H9 (cell line): ENCODE measurements around the gene NT5DC2. TPM values are rescaled to one million over a fixed set of nuclear protein-coding genes. Genes with fewer than 3 reads are reported as not detected.

Source experiments
- DNase-seq: peaks from one replicate; pipeline ENCODE4 v3.0.0-alpha.2; 2017
- H2AFZ ChIP-seq: one replicate; pipeline ENCODE4 v1.6.1; 2013; ENCODE audit warnings: mild to moderate bottlenecking, low read length, control low read depth, moderate library complexity
- H2AK5ac ChIP-seq: 2 replicates; pipeline ENCODE4 v1.6.1; 2013; ENCODE audit warnings: low read length, control low read depth, mixed read lengths; ENCODE audit not compliant: insufficient read length
- H2BK120ac ChIP-seq: one replicate; pipeline ENCODE4 v1.6.1; 2013; ENCODE audit warnings: low read depth, mild to moderate bottlenecking, low read length, control low read depth, inconsistent platforms; ENCODE audit not compliant: poor library complexity, severe bottlenecking
- H2BK12ac ChIP-seq: 2 replicates; pipeline ENCODE4 v1.6.1; 2013; ENCODE audit warnings: low read length, control low read depth, mixed read lengths, low read depth; ENCODE audit not compliant: insufficient read length
- H2BK15ac ChIP-seq: 2 replicates; pipeline ENCODE4 v1.6.1; 2013; ENCODE audit warnings: low read depth, low read length, control low read depth
- H2BK20ac ChIP-seq: one replicate; pipeline ENCODE4 v1.6.1; 2013; ENCODE audit warnings: low read depth, mild to moderate bottlenecking, low read length, control low read depth, inconsistent platforms; ENCODE audit not compliant: poor library complexity, severe bottlenecking
- H2BK5ac ChIP-seq: 2 replicates; pipeline ENCODE4 v1.6.1; 2013; ENCODE audit warnings: low read length, control low read depth, mixed read lengths; ENCODE audit not compliant: insufficient read length
- H3K14ac ChIP-seq: 2 replicates; pipeline ENCODE4 v1.6.1; 2013; ENCODE audit warnings: low read length, control low read depth; ENCODE audit not compliant: insufficient read depth
- H3K18ac ChIP-seq: 2 replicates; pipeline ENCODE4 v1.6.1; 2013; ENCODE audit warnings: low read depth, mild to moderate bottlenecking, mixed read lengths, low read length, control low read depth; ENCODE audit not compliant: insufficient read length
- H3K23ac ChIP-seq: 2 replicates; pipeline ENCODE4 v1.6.1; 2013; ENCODE audit warnings: low read length, control low read depth, mixed read lengths, low read depth; ENCODE audit not compliant: insufficient read length
- H3K23me2 ChIP-seq: 2 replicates; pipeline ENCODE4 v1.6.1; 2013; ENCODE audit warnings: low read depth, mild to moderate bottlenecking, mixed read lengths, low read length, control low read depth; ENCODE audit not compliant: insufficient read length, poor library complexity, severe bottlenecking
- H3K27ac ChIP-seq: 2 replicates; pipeline ENCODE4 v1.5.1; 2013; ENCODE audit warnings: low read length, control low read depth, mixed read lengths, low read depth; ENCODE audit not compliant: insufficient read length
- H3K27me3 ChIP-seq: 2 replicates; pipeline ENCODE4 v1.6.1; 2013; ENCODE audit warnings: low read length, control low read depth, inconsistent platforms; ENCODE audit not compliant: insufficient read depth
- H3K4ac ChIP-seq: 2 replicates; pipeline ENCODE4 v1.6.1; 2013; ENCODE audit warnings: low read depth, mild to moderate bottlenecking, control low read depth, inconsistent platforms, low read length, moderate library complexity
- H3K4me1 ChIP-seq: 2 replicates; pipeline ENCODE4 v1.6.1; 2013; ENCODE audit warnings: low read length, control low read depth, inconsistent platforms; ENCODE audit not compliant: insufficient read depth
- H3K4me2 ChIP-seq: 2 replicates; pipeline ENCODE4 v1.6.1; 2013; ENCODE audit warnings: low read length, control low read depth, mixed read lengths; ENCODE audit not compliant: insufficient read length, insufficient read depth
- H3K56ac ChIP-seq: 2 replicates; pipeline ENCODE4 v1.6.1; 2013; ENCODE audit warnings: low read depth, mild to moderate bottlenecking, mixed read lengths, low read length, control low read depth; ENCODE audit not compliant: insufficient read length
- H3K79me1 ChIP-seq: 2 replicates; pipeline ENCODE4 v1.6.1; 2013; ENCODE audit warnings: low read depth, mild to moderate bottlenecking, moderate library complexity, low read length, control low read depth, inconsistent platforms; ENCODE audit not compliant: insufficient read depth, poor library complexity, severe bottlenecking
- H3K79me2 ChIP-seq: 2 replicates; pipeline ENCODE4 v1.6.1; 2013; ENCODE audit warnings: low read length, control low read depth, inconsistent platforms; ENCODE audit not compliant: insufficient read depth
- H3K9ac ChIP-seq: 2 replicates; pipeline ENCODE4 v1.6.1; 2013; ENCODE audit warnings: low read length, control low read depth, mixed read lengths; ENCODE audit not compliant: insufficient read length; ENCODE audit errors: extremely low read depth
- H3K9me3 ChIP-seq: one replicate; pipeline ENCODE4 v1.6.1; 2013; ENCODE audit warnings: low read depth, low read length, inconsistent platforms; ENCODE audit not compliant: control insufficient read depth
- H3T11ph ChIP-seq: one replicate; pipeline ENCODE4 v1.6.1; 2013; ENCODE audit warnings: mild to moderate bottlenecking, low read length, control low read depth, inconsistent platforms
- H4K20me1 ChIP-seq: one replicate; pipeline ENCODE4 v1.6.1; 2013; ENCODE audit not compliant: control insufficient read depth, insufficient read length, insufficient read depth
- H4K5ac ChIP-seq: 2 replicates; pipeline ENCODE4 v1.6.1; 2013; ENCODE audit warnings: low read depth, mild to moderate bottlenecking, mixed read lengths, low read length, control low read depth; ENCODE audit not compliant: insufficient read length
- H4K8ac ChIP-seq: replicated peaks from 2 replicates; pipeline ENCODE4 v1.6.1; 2013; ENCODE audit warnings: low read length, control low read depth, mixed read lengths, low read depth; ENCODE audit not compliant: insufficient read length
- H4K91ac ChIP-seq: 2 replicates; pipeline ENCODE4 v1.6.1; 2013; ENCODE audit warnings: low read depth, mild to moderate bottlenecking, moderate library complexity, mixed read lengths, low read length, control low read depth; ENCODE audit not compliant: insufficient read length
- H3K27ac Mint-ChIP-seq, 3 experiments: 2 replicates in 2 of 3; 3 replicates in 1 of 3; pipeline ENCODE4 v1.8.0; 2020 to 2021; ENCODE audit warnings: mixed read lengths in 3 of 3, mild to moderate bottlenecking in 1 of 3, moderate library complexity in 1 of 3
- H3K27me3 Mint-ChIP-seq: 2 replicates; pipeline ENCODE4 v1.8.0; 2021; ENCODE audit warnings: low read depth, mild to moderate bottlenecking, moderate library complexity, mixed read lengths
- H3K36me3 Mint-ChIP-seq, 3 experiments: 2 replicates in 2 of 3; 3 replicates in 1 of 3; pipeline ENCODE4 v1.8.0; 2020 to 2021; ENCODE audit warnings: low read depth in 3 of 3, mixed read lengths in 3 of 3; ENCODE audit not compliant: insufficient read depth in 1 of 3
- H3K4me1 Mint-ChIP-seq, 2 experiments: 2 replicates each; pipeline ENCODE4 v1.8.0; 2020; ENCODE audit warnings: mixed read lengths in 2 of 2
- H3K4me3 Mint-ChIP-seq, 2 experiments: 2 replicates in 1 of 2; 3 replicates in 1 of 2; pipeline ENCODE4 v1.8.0; 2020 to 2021; ENCODE audit warnings: mild to moderate bottlenecking in 2 of 2, mixed read lengths in 2 of 2, moderate library complexity in 1 of 2
- H3K9me3 Mint-ChIP-seq, 2 experiments: 2 replicates in 1 of 2; 3 replicates in 1 of 2; pipeline ENCODE4 v1.8.0; 2020; ENCODE audit warnings: mild to moderate bottlenecking in 2 of 2, mixed read lengths in 2 of 2, moderate library complexity in 1 of 2
- CTCF ChIP-seq: fragments of 200-600 bp; sonication (generic); conservative IDR thresholded peaks from 3 replicates; pipeline ENCODE4 v1.8.0; 2021; ENCODE audit warnings: antibody characterized with exemption, mild to moderate bottlenecking
- WGBS: extraction: QIAGEN DNeasy Blood & Tissue Kit; methylation state at CpG from one replicate; pipeline ENCODE4 v1.1.7; 2013; ENCODE audit warnings: missing lambda C conversion rate, low lambda C conversion rate, mixed read lengths; ENCODE audit not compliant: insufficient read length; ENCODE audit errors: extremely low coverage; 5-methylcytosine and 5-hydroxymethylcytosine counted together
- total RNA-seq: library from RNA; stranded (reverse); gene quantifications from 2 replicates; pipeline ENCODE4 v1.2.1, GENCODE V29; 2021

The NT5DC2 gene
- total RNA-seq, 1 experiment from 2014 or later, result 444 TPM

GRCh38 chr3:52563984-52564383, 30.3 kb upstream of the NT5DC2 start:
- TF ChIP-seq CTCF, result no peak
- Histone ChIP-seq H3K79me1 (no peaks in the 10 kb centered on the region), H2BK12ac (no peak overlapping the region), H3K79me2 (no peaks in the 10 kb centered on the region), H3K23me2 (no peaks in the 10 kb centered on the region), H4K5ac (no peak overlapping the region), H3K4me1 (no peaks in the 10 kb centered on the region), H4K91ac (no peak overlapping the region), H4K20me1 (no peaks in the 10 kb centered on the region), H3K23ac (no peak overlapping the region), H3K56ac (no peak overlapping the region), H3K4me2 (no peak overlapping the region), H2AK5ac (no peak overlapping the region), H2AFZ (no peak overlapping the region), H3K27me3 (no peaks in the 10 kb centered on the region), H3K27ac (no peak overlapping the region), H3K9me3 (no peaks in the 10 kb centered on the region), H3K4ac (no peak overlapping the region), H2BK5ac (no peak overlapping the region), H3T11ph (no peak overlapping the region), H2BK15ac (no peak overlapping the region), H4K8ac (no peak overlapping the region), H3K18ac (no peak overlapping the region), H3K14ac (no peak overlapping the region), H3K9ac (no peak overlapping the region), H2BK20ac (no peak overlapping the region), H2BK120ac (no peak overlapping the region)
- Mint-ChIP-seq H3K4me1 (no peaks in the 10 kb centered on the region), H3K4me3 (no peak overlapping the region), H3K9me3 (no peaks in the 10 kb centered on the region), H3K36me3 (peaks cover 12 to 51% (median 51%) of the 10 kb centered on the region in 3 experiments; a peak in 6 of 7 replicates), H3K27ac (no peak overlapping the region), H3K27me3 (no peaks in the 10 kb centered on the region)
- WGBS, result no CpG with 5 or more reads among the region's 2 CpGs
- DNase-seq, result no peak
